Suprapubic skin (tissue), 4 donors: Measurements from ENCODE around the gene RALGPS1. TPM values are rescaled to one million over a fixed set of nuclear protein-coding genes. Genes with fewer than 3 reads are reported as not detected.
"Not testable (repeated sequence)": the region's sequence is repeated elsewhere in the genome, so short reads cannot be mapped to it uniquely, and the experiment has no call there.

Experiments used
- DNase-seq, 2 donors: peaks; one replicate each; pipeline ENCODE4 v3.0.0-alpha.2; 2019; ENCODE audit warnings: low spot score in 2 of 2
- H3K27ac ChIP-seq: fragments of 200-600 bp; sonication (generic); one replicate; pipeline ENCODE4 v1.5.1; 2019
- H3K27me3 ChIP-seq: fragments of 200-600 bp; sonication (generic); one replicate; pipeline ENCODE4 v1.5.1; 2019
- H3K36me3 ChIP-seq: fragments of 200-600 bp; sonication (generic); one replicate; pipeline ENCODE4 v1.5.1; 2019
- H3K4me1 ChIP-seq: fragments of 200-600 bp; sonication (generic); one replicate; pipeline ENCODE4 v1.5.1; 2019
- H3K4me3 ChIP-seq: fragments of 200-600 bp; sonication (generic); one replicate; pipeline ENCODE4 v1.5.1; 2019; ENCODE audit warnings: mild to moderate bottlenecking
- H3K9me3 ChIP-seq: fragments of 200-600 bp; sonication (generic); one replicate; pipeline ENCODE4 v1.5.1; 2019
- CTCF ChIP-seq, 2 donors: fragments of 200-600 bp in 1 of 2; fragments of 450-650 bp in 1 of 2; sonication (generic) in 1 of 2; IDR thresholded peaks; one replicate each; pipeline ENCODE4 v1.5.1; 2016 to 2019; ENCODE audit warnings: antibody characterized with exemption in 2 of 2, mild to moderate bottlenecking in 1 of 2, moderate library complexity in 1 of 2
- EP300 ChIP-seq: sonication (generic); formaldehyde crosslinking; IDR thresholded peaks from one replicate; pipeline ENCODE4 v1.6.1; 2017; ENCODE audit warnings: antibody characterized with exemption
- POLR2A ChIP-seq, 2 donors: fragments of 450-650 bp; IDR thresholded peaks; one replicate each; pipeline ENCODE4 v1.6.1; 2017; ENCODE audit warnings: antibody characterized with exemption in 2 of 2, mild to moderate bottlenecking in 2 of 2, moderate library complexity in 2 of 2
- POLR2AphosphoS5 ChIP-seq, 3 donors: sonication (generic); formaldehyde crosslinking; IDR thresholded peaks; one replicate each; pipeline ENCODE4 v1.6.1; 2017; ENCODE audit warnings: antibody characterized with exemption in 3 of 3
- WGBS: methylation state at CpG from one replicate; pipeline ENCODE4 v1.1.5; 2018; 5-methylcytosine and 5-hydroxymethylcytosine counted together
- total RNA-seq, 4 donors: library from RNA; depleted of rRNA; stranded (reverse); fragments of >200 nt; gene quantifications; one replicate each; pipeline ENCODE4 v1.1.0, GENCODE V29; 2016

The RALGPS1 gene
- total RNA-seq, 4 donors from 2014 or later = 14.8 to 86.7 (median 21.4) TPM

- no peak for DNase-seq
- WGBS = 93% methylated on average over 6 of the region's 6 CpGs
- H3K9me3 ChIP-seq = no peaks in the 10 kb centered on the region
Observed at GRCh38 chr9:127012250-127012649, 97.7 kb downstream of the RALGPS1 start.

DNA sequence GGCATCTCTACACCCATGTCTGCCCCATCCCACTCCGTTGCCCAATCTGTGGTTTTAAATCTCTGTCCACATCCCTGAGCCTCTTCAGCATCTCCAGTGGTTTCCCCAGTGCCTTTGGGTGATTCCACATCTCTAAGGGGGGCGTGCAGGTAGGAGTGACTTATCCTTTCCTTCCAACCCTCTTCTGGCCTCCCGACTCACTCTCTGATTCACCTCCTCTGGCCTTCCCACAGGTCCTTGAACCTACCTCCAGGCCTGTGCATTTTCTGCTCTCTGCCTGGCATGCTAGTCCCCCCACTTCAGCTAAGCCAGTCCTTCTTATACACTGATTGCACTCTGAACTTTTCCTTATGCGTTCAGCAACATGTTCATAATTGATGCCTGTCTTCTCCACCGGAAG, 99.0 kb downstream of the RALGPS1 start:
- WGBS = 86% methylated on average over 5 of the region's 5 CpGs
- no peaks in the 10 kb centered on the region for H3K27me3 ChIP-seq
- H3K4me1 ChIP-seq = peaks cover 8% of the 10 kb centered on the region
- no peaks in the 10 kb centered on the region for H3K9me3 ChIP-seq
- TF ChIP-seq EP300 (no peak), CTCF (IDR thresholded peaks at IDR 0.05) (no peak), POLR2AphosphoS5 (IDR thresholded peaks at IDR 0.05) (no peak), POLR2A (IDR thresholded peaks at IDR 0.05) (no peak)
- H3K27ac ChIP-seq = no peak overlapping the region
- H3K36me3 ChIP-seq = no peaks in the 10 kb centered on the region
- DNase-seq = no peak
- no peak overlapping the region for H3K4me3 ChIP-seq

More at GRCh38 chr9:127012250-127012649, 97.7 kb downstream of the RALGPS1 start:
- Histone ChIP-seq H3K27ac (no peak overlapping the region), H3K4me3 (no peak overlapping the region), H3K36me3 (no peaks in the 10 kb centered on the region), H3K4me1 (peaks cover 8% of the 10 kb centered on the region), H3K27me3 (no peaks in the 10 kb centered on the region)
- TF ChIP-seq EP300 = no peak
- TF ChIP-seq CTCF (IDR thresholded peaks at IDR 0.05) = no peak
- TF ChIP-seq POLR2AphosphoS5 (IDR thresholded peaks at IDR 0.05) = no peak
- no peak for TF ChIP-seq POLR2A (IDR thresholded peaks at IDR 0.05)

GRCh38 chr9:127014216-127014909, 99.8 kb downstream of the RALGPS1 start:
- no peak for DNase-seq
- H3K27ac ChIP-seq = no peak overlapping the region
- no peak for TF ChIP-seq POLR2A (IDR thresholded peaks at IDR 0.05)
- no peak for TF ChIP-seq EP300

DNA sequence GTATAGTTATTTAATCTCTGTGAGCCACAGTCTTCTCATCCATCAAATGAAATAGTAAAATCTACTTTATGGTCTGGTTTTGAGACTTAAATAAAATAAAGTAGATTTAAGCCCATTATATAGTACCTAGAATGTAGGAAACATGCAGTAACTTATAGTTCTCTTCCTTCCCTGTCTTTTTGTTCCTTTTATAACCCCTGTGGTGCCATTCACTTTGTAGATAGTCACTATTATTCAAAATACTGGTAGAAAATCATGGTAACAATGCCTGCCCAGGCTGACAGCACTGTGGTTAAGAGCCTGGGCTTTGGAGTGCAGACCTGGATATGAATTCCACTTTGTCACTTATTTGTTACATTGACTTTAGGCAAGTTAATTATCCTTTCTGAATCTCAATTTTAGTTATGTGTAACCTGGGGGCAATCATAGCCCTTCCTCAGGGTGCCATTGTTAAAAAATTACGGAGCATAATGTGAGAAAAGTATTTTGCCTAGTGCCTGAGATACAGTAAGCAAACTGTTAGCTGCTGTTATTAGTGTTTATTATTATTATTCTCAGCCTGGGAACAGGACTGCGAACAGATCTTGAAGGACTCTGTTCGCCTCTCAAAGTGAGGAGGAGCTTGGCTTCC, 100.4 kb downstream of the RALGPS1 start:
- 92% methylated on average over 3 of the region's 3 CpGs for WGBS
- Histone ChIP-seq H3K36me3 (no peaks in the 10 kb centered on the region), H3K4me3 (no peak overlapping the region), H3K27ac (no peak overlapping the region), H3K4me1 (peaks cover 8% of the 10 kb centered on the region), H3K27me3 (no peaks in the 10 kb centered on the region), H3K9me3 (no peaks in the 10 kb centered on the region)
- TF ChIP-seq EP300 (no peak), CTCF (IDR thresholded peaks at IDR 0.05) (no peak), POLR2A (IDR thresholded peaks at IDR 0.05) (no peak), POLR2AphosphoS5 (IDR thresholded peaks at IDR 0.05) (no peak)
- DNase-seq = no peak

More at GRCh38 chr9:127014216-127014909, 99.8 kb downstream of the RALGPS1 start:
- WGBS = 77% methylated on average over 4 of the region's 4 CpGs
- H3K36me3 ChIP-seq = no peaks in the 10 kb centered on the region
- H3K9me3 ChIP-seq = no peaks in the 10 kb centered on the region
- no peak overlapping the region for H3K4me3 ChIP-seq
- no peaks in the 10 kb centered on the region for H3K27me3 ChIP-seq
- peaks cover 8% of the 10 kb centered on the region for H3K4me1 ChIP-seq

GRCh38 chr9:127015921-127016512, 101.4 kb downstream of the RALGPS1 start:
- Histone ChIP-seq H3K27me3 (no peaks in the 10 kb centered on the region), H3K36me3 (no peaks in the 10 kb centered on the region), H3K27ac (no peak overlapping the region), H3K9me3 (no peaks in the 10 kb centered on the region), H3K4me1 (peaks cover 9% of the 10 kb centered on the region), H3K4me3 (no peak overlapping the region)
- no peak for DNase-seq
- TF ChIP-seq EP300 (no peak), CTCF (IDR thresholded peaks at IDR 0.05) (no peak), POLR2A (IDR thresholded peaks at IDR 0.05) (no peak), POLR2AphosphoS5 (IDR thresholded peaks at IDR 0.05) (no peak)
- WGBS = 94% methylated on average over 4 of the region's 4 CpGs

GRCh38 chr9:127017979-127018378, 103.4 kb downstream of the RALGPS1 start:
- 94% methylated on average over 9 of the region's 9 CpGs for WGBS
- H3K27me3 ChIP-seq, H3K27ac ChIP-seq, H3K9me3 ChIP-seq, H3K4me3 ChIP-seq, DNase-seq, H3K36me3 ChIP-seq: not testable (repeated sequence)
- H3K4me1 ChIP-seq = peaks cover 26% of the 10 kb centered on the region
